Kidney epithelial cell (primary cell): ENCODE results near the gene ALCAM. TPM values are rescaled to one million over a fixed set of nuclear protein-coding genes. Genes with fewer than 3 reads are reported as not detected.

Experiments
- DNase-seq: peaks from one replicate; pipeline ENCODE4 v3.0.0-alpha.2; 2010; ENCODE audit warnings: low read depth
- H3K27me3 ChIP-seq: 2 replicates; pipeline ENCODE4 v1.6.0; 2011; ENCODE audit warnings: low read length; ENCODE audit not compliant: control insufficient read depth, insufficient read depth
- H3K36me3 ChIP-seq: 2 replicates; pipeline ENCODE4 v1.5.1; 2011; ENCODE audit warnings: low read length; ENCODE audit not compliant: control insufficient read depth, insufficient read depth
- H3K4me3 ChIP-seq: 2 replicates; pipeline ENCODE4 v1.5.1; 2011; ENCODE audit warnings: low read depth, mild to moderate bottlenecking, control low read depth, low read length
- total RNA-seq: library from RNA; depleted of rRNA; stranded (reverse); fragments of >200 nt; gene quantifications from 2 replicates; pipeline ENCODE4 v1.2.3, GENCODE V29; 2015
- TF ChIP-seq, protein P1 (sequence below): IDR thresholded peaks from 2 replicates; pipeline ENCODE4 v1.5.1; 2011; ENCODE audit warnings: mild to moderate bottlenecking, moderate library complexity, low read length, control low read depth, inconsistent platforms; ENCODE audit not compliant: insufficient read depth, poor library complexity, severe bottlenecking

ALCAM gene
- total RNA-seq, 1 donor from 2014 or later, result 82.3 TPM

DNA sequence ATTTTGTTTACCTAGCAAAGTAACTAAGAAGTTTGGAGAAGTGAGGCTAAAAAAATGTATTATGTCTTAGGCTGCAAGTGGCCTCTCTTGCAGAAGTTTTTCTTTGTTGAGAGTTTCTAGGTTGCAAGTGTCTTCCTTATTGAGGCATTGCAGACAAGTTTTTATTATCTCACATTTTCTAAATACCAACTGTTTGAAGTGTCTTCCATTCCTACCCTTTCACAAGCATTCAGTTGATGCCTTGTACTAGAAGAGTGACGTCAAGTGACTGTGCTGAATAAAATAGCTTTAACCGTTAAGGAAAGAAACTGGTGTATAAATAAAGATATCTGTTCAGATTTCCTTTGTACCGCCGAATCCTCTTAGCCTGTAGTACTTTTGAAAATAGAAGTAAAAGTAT lies 123.3 kb downstream of the ALCAM start:
- H3K36me3 ChIP-seq, result peaks cover 1% of the 10 kb centered on the region
- no peak overlapping the region for H3K4me3 ChIP-seq
- DNase-seq, result no peak
- no peaks in the 10 kb centered on the region for H3K27me3 ChIP-seq
- TF ChIP-seq, protein P1, sequence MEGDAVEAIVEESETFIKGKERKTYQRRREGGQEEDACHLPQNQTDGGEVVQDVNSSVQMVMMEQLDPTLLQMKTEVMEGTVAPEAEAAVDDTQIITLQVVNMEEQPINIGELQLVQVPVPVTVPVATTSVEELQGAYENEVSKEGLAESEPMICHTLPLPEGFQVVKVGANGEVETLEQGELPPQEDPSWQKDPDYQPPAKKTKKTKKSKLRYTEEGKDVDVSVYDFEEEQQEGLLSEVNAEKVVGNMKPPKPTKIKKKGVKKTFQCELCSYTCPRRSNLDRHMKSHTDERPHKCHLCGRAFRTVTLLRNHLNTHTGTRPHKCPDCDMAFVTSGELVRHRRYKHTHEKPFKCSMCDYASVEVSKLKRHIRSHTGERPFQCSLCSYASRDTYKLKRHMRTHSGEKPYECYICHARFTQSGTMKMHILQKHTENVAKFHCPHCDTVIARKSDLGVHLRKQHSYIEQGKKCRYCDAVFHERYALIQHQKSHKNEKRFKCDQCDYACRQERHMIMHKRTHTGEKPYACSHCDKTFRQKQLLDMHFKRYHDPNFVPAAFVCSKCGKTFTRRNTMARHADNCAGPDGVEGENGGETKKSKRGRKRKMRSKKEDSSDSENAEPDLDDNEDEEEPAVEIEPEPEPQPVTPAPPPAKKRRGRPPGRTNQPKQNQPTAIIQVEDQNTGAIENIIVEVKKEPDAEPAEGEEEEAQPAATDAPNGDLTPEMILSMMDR, result no peak

DNA sequence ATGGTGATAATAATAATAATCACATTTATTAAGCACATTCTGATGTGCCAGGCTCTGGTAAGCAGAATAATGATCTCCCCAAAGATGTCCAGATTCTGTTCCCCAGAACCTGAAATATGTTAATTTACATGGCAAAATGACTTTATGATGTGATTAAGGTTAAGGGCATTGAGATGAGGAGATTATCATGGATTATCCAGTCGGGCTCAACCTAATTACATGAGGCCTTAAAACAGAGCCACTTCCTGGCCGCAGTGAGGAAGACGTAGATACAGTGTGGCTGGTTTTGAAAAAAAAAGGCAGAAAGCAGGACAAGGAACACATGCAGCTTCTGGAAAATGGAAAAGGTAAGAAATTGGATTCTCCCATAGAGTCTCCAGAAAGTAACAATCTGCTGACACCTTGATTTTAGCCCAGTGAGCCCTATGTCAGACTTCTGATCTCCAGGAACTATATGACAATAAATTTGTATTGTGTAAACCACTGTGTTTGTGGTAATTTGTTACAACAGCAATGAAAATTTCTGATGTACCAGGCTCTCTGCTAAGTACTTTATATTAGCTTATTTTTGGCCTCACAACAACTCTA lies 126.7 kb downstream of the ALCAM start:
- no peaks in the 10 kb centered on the region for H3K27me3 ChIP-seq
- no peak for DNase-seq
- H3K4me3 ChIP-seq, result no peak overlapping the region
- TF ChIP-seq, protein P1, result no peak
- peaks cover 1% of the 10 kb centered on the region for H3K36me3 ChIP-seq

DNA sequence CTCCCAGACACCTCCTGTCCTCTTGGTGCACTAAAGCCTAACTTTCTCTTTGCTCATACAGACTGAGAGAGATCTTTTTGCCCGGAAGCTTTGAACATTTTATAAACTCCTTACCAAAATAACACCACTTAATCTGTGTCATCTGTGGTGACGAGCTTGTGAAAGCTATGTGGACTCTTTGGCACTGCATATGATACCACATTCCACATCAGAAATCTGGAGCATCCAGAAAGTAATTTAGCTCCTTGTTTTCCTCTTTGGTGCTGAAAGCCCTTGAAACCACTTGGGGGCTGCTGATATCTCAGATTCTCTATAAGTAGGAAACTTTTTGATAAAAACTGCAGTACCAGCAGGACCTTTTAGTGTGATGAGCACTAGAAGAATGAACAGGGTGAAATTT lies 128.3 kb downstream of the ALCAM start:
- Histone ChIP-seq H3K4me3 (no peak overlapping the region), H3K27me3 (no peaks in the 10 kb centered on the region), H3K36me3 (peaks cover 1% of the 10 kb centered on the region)
- TF ChIP-seq, protein P1, result no peak
- DNase-seq, result no peak

DNA sequence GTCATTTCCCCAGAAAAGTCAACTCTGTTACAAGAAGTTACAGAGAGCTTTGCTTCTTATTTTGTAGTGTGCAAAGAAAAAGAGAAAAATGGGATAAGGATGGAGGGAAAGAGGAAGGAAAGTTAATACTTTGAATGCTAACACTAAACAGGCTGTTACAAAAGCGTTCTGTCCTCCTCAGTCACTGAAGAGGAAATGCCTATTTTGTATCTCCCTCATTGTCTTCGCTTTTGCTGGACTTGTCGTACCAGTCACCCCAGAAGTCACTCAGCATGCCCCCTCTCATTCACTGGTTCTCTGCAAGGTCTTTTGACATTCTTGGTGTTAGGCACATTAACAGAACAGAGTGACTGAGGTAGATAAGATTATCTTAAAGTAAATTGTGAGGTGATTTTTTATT lies 129.6 kb downstream of the ALCAM start:
- TF ChIP-seq, protein P1, result no peak
- Histone ChIP-seq H3K4me3 (no peak overlapping the region), H3K36me3 (no peaks in the 10 kb centered on the region), H3K27me3 (no peaks in the 10 kb centered on the region)
- DNase-seq, result no peak

DNA sequence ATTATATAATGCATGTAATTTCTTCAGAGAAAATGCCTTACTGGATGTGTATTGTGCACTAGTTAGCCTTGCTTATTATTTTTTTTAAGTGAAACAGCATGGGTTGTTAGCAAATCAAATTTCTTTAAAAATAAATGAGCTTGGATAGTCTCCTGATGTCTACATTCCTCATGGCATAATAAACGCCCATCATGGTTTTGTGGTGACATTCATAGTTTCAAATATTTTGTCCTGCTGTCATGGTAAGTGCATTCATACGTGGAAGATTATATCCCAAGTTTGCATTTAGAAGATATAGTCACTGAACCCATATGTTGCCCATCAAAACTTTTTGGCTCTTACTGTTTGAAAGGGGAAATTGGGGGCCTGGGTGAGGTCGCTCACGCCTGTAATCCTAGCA lies 130.7 kb downstream of the ALCAM start:
- TF ChIP-seq, protein P1, result no peak
- H3K27me3 ChIP-seq, result no peaks in the 10 kb centered on the region
- no peak for DNase-seq
- no peak overlapping the region for H3K4me3 ChIP-seq
- no peaks in the 10 kb centered on the region for H3K36me3 ChIP-seq

DNA sequence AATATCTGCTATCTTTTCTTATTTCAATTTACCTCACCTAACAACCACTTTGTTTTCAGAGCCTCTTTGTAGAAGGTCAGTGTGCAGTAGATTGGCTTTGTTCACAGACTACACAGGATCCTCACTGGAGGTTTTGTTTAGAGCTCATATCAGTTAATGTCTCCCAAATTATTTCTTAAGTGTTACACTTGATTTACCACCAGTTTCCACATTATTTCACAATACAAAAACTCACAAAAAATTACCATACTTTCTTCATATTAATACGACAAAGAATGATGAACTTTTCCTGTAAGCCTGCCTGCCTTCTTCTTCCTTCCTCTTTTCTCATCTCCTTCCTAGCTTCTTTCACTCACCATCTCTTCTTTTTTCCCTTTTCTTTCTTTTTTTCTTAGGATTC lies 133.3 kb downstream of the ALCAM start:
- H3K4me3 ChIP-seq, result no peak overlapping the region
- TF ChIP-seq, protein P1, result no peak
- DNase-seq, result no peak
- H3K27me3 ChIP-seq, result no peaks in the 10 kb centered on the region
- H3K36me3 ChIP-seq, result no peaks in the 10 kb centered on the region
